Right atrium auricular region (tissue), 2 donors: ENCODE measurements around the gene TMEM63B. TPM values are rescaled to one million over a fixed set of nuclear protein-coding genes. Genes with fewer than 3 reads are reported as not detected.

Experiments
- DNase-seq: peaks from one replicate; pipeline ENCODE4 v3.0.0-alpha.2; 2019; ENCODE audit warnings: low spot score
- H3K27ac ChIP-seq, 2 donors: fragments of 200-600 bp; sonication (generic); 1 replicate in 1 of 2; 2 replicates in 1 of 2; pipeline ENCODE4 v1.5.1; 2016 to 2019
- H3K27me3 ChIP-seq, 2 donors: fragments of 200-600 bp; sonication (generic); one replicate each; pipeline versions ENCODE4 v1.5.1 to v1.6.0; 2017 to 2019
- H3K36me3 ChIP-seq: fragments of 200-600 bp; sonication (generic); one replicate; pipeline ENCODE4 v1.5.1; 2016
- H3K4me1 ChIP-seq, 2 donors: fragments of 200-600 bp; sonication (generic); one replicate each; pipeline versions ENCODE4 v1.5.1 to v1.6.0; 2017 to 2019
- H3K4me3 ChIP-seq, 2 donors: fragments of 200-600 bp; sonication (generic); 1 replicate in 1 of 2; 2 replicates in 1 of 2; pipeline ENCODE4 v1.5.1; 2017 to 2019; ENCODE audit warnings: mild to moderate bottlenecking in 1 of 2, moderate library complexity in 1 of 2
- H3K9me3 ChIP-seq, 2 donors: fragments of 200-600 bp; sonication (generic); one replicate each; pipeline ENCODE4 v1.5.1; 2019
- CTCF ChIP-seq, 2 donors: fragments of 200-600 bp; sonication (generic); IDR thresholded peaks; one replicate each; pipeline ENCODE4 v1.5.1; 2019; ENCODE audit warnings: antibody characterized with exemption in 2 of 2
- total RNA-seq, 2 donors: library from RNA; depleted of rRNA; stranded (reverse); fragments of >200 nt; gene quantifications; one replicate each; pipeline ENCODE4 v1.1.0, GENCODE V29; 2016

Gene TMEM63B
- total RNA-seq, 2 donors from 2014 or later = 29.2 to 37.1 TPM

DNA sequence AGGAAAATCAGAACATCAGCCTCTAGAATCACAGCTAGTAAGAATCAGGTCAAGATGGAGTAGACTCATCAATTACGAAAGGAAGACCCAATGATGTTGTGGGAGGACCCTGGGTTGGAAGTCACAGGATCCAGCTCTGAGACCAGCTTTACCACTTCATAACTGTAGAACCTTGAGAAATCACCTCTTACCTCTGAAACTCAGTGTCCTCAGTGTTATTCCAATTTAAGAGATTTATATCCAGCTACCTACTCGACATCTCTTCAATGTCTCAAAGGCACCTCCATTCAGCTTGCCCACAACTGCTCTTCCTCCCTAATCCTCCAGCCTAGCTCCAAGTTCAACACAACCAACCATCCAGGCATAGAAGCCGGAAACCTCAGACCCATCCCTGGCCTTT, 16.4 kb upstream of the TMEM63B start:
- no peak for DNase-seq
- peaks cover 0 to 41% of the 10 kb centered on the region in 2 donors for H3K4me1 ChIP-seq
- TF ChIP-seq CTCF (IDR thresholded peaks at IDR 0.05) = no peak
- H3K9me3 ChIP-seq = no peaks in the 10 kb centered on the region
- no peaks in the 10 kb centered on the region for H3K27me3 ChIP-seq
- no peak overlapping the region for H3K4me3 ChIP-seq
- H3K36me3 ChIP-seq = peaks cover 39% of the 10 kb centered on the region
- H3K27ac ChIP-seq = peak overlapping the region; percentile 85 to 87

- DNase-seq = no peak
- H3K27me3 ChIP-seq = no peaks in the 10 kb centered on the region
- H3K9me3 ChIP-seq = no peaks in the 10 kb centered on the region
- peak overlapping the region in 1 of 2 donors; percentile 85 for H3K27ac ChIP-seq
- no peak for TF ChIP-seq CTCF (IDR thresholded peaks at IDR 0.05)
- H3K4me3 ChIP-seq = no peak overlapping the region
- peaks cover 39% of the 10 kb centered on the region for H3K36me3 ChIP-seq
- H3K4me1 ChIP-seq = peaks cover 0 to 41% of the 10 kb centered on the region in 2 donors
Observed at GRCh38 chr6:44111434-44112417, 15.6 kb upstream of the TMEM63B start.

DNA sequence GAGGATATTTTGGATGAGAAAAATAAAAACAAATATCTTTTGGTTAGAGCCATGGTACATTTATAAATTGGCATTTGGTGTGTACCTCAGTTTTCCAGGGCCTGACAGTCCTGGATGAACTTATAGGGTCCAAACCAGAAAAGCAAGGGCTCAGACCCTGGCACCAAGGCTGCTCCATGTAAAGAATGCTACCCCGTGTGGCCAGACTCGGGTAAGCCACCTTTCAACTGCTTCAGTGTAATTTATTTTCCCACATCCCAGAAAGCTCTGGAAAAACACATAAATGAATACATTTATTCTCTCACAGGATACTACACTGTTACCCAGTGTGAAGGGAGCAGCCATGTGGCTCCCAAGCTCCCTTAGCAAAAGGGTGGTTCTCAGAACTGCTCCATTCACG, 13.9 kb upstream of the TMEM63B start:
- H3K27me3 ChIP-seq = no peaks in the 10 kb centered on the region
- DNase-seq = no peak
- no peaks in the 10 kb centered on the region for H3K9me3 ChIP-seq
- H3K36me3 ChIP-seq = peaks cover 39% of the 10 kb centered on the region
- H3K27ac ChIP-seq = no peak overlapping the region
- no peak for TF ChIP-seq CTCF (IDR thresholded peaks at IDR 0.05)
- no peak overlapping the region for H3K4me3 ChIP-seq
- peaks cover 0 to 46% of the 10 kb centered on the region in 2 donors for H3K4me1 ChIP-seq

GRCh38 chr6:44115866-44116265, 11.5 kb upstream of the TMEM63B start:
- H3K4me1 ChIP-seq = peaks cover 0 to 44% of the 10 kb centered on the region in 2 donors
- peaks cover 37% of the 10 kb centered on the region for H3K36me3 ChIP-seq
- H3K9me3 ChIP-seq = no peaks in the 10 kb centered on the region
- H3K27ac ChIP-seq = no peak overlapping the region
- no peak for DNase-seq
- TF ChIP-seq CTCF (IDR thresholded peaks at IDR 0.05) = no peak
- no peak overlapping the region for H3K4me3 ChIP-seq
- H3K27me3 ChIP-seq = no peaks in the 10 kb centered on the region

GRCh38 chr6:44116641-44117382, 10.5 kb upstream of the TMEM63B start:
- no peak overlapping the region for H3K4me3 ChIP-seq
- H3K4me1 ChIP-seq = peaks cover 0 to 54% of the 10 kb centered on the region in 2 donors
- H3K9me3 ChIP-seq = no peaks in the 10 kb centered on the region
- H3K27me3 ChIP-seq = no peaks in the 10 kb centered on the region
- H3K27ac ChIP-seq = no peak overlapping the region
- no peak for TF ChIP-seq CTCF (IDR thresholded peaks at IDR 0.05)
- DNase-seq = no peak
- peaks cover 27% of the 10 kb centered on the region for H3K36me3 ChIP-seq
